ENCODE results near the gene GLI3.

DNA sequence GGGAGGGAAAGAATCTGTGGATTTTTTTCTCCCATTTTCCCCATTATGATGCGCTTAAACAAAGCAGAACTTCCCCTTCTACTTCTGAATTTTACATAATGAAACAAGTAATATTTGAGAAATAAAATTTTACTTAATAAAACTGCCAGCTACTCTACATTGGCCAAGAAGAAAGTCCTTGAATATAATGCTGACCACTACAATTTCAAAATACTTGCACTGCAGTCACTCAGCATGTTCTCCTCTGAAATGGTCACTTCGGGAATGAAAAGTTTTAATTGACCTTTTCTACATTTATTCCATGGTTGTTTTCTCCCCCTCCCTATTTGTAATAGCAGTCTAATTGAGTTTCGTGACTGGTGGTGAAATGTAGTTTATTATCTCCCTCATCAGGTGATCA, 23.9 kb downstream of the GLI3 start:
- TF ChIP-seq, protein P1, sequence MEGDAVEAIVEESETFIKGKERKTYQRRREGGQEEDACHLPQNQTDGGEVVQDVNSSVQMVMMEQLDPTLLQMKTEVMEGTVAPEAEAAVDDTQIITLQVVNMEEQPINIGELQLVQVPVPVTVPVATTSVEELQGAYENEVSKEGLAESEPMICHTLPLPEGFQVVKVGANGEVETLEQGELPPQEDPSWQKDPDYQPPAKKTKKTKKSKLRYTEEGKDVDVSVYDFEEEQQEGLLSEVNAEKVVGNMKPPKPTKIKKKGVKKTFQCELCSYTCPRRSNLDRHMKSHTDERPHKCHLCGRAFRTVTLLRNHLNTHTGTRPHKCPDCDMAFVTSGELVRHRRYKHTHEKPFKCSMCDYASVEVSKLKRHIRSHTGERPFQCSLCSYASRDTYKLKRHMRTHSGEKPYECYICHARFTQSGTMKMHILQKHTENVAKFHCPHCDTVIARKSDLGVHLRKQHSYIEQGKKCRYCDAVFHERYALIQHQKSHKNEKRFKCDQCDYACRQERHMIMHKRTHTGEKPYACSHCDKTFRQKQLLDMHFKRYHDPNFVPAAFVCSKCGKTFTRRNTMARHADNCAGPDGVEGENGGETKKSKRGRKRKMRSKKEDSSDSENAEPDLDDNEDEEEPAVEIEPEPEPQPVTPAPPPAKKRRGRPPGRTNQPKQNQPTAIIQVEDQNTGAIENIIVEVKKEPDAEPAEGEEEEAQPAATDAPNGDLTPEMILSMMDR (IDR thresholded peaks at IDR 0.05): no peak
- TF ChIP-seq, protein P2, sequence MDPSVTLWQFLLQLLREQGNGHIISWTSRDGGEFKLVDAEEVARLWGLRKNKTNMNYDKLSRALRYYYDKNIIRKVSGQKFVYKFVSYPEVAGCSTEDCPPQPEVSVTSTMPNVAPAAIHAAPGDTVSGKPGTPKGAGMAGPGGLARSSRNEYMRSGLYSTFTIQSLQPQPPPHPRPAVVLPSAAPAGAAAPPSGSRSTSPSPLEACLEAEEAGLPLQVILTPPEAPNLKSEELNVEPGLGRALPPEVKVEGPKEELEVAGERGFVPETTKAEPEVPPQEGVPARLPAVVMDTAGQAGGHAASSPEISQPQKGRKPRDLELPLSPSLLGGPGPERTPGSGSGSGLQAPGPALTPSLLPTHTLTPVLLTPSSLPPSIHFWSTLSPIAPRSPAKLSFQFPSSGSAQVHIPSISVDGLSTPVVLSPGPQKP (IDR thresholded peaks at IDR 0.05; ENCODE audit: low read depth, low read length): no peak
